ENCODE results near the gene KRTAP9-2.
"Not testable (repeated sequence)": the region's sequence is repeated elsewhere in the genome, so short reads cannot be mapped to it uniquely, and the experiment has no call there.

KRTAP9-2 gene

DNA sequence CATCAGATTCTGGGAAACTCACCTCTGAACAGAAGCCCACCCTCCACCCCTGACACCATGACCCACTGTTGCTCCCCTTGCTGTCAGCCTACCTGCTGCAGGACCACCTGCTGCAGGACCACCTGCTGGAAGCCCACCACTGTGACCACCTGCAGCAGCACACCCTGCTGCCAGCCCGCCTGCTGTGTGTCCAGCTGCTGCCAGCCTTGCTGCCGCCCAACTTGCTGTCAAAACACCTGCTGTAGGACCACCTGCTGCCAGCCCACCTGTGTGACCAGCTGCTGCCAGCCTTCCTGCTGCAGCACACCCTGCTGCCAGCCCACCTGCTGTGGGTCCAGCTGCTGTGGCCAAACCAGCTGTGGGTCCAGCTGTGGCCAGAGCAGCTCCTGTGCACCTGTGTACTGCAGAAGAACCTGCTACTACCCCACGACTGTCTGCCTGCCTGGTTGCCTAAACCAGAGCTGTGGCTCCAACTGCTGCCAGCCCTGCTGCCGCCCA, at the start of gene KRTAP9-2:
Gene KRTAP9-2, plus strand, starts transcription at position 51 of the 498 bp plus-strand sequence. Its CDS starts 7 bp downstream, at position 58.
- H3K4me1 ChIP-seq (ENCODE audit: control insufficient read depth, insufficient read depth, low read length); POLR2A ChIA-PET; H3K9me3 ChIP-seq (ENCODE audit: control insufficient read depth, insufficient read depth, low read depth, low read length); CTCF ChIA-PET; H3K4me3 ChIP-seq (ENCODE audit: low read depth, low read length); H3K27ac ChIP-seq (ENCODE audit: extremely low read depth, low read depth, low read length); H3K36me3 ChIP-seq (ENCODE audit: control insufficient read depth in 2 of 2, insufficient read depth in 1 of 2, low read length in 2 of 2): not testable (repeated sequence)
- 0 out of 2 replicates have a peak, but pooled peaks have one; percentile 47 for TF ChIP-seq SCRT1 (tag by site-specific recombination; IDR thresholded peaks at IDR 0.05; ENCODE audit: borderline replicate concordance)
- TF ChIP-seq ZIC2 (tag by site-specific recombination; IDR thresholded peaks at IDR 0.05), result peak; percentile 43

GRCh38 chr17:41176744-41177387, 49.6 kb upstream of the KRTAP9-2 start:
- Histone ChIP-seq H3K9me3 (ENCODE audit: control insufficient read depth, insufficient read depth, low read depth, low read length) (no peaks in the 10 kb centered on the region), H3K36me3 (ENCODE audit: control insufficient read depth in 2 of 2, insufficient read depth in 1 of 2, low read length in 2 of 2) (no peaks in the 10 kb centered on the region), H3K4me1 (ENCODE audit: control insufficient read depth, insufficient read depth, low read length) (no peaks in the 10 kb centered on the region), H3K27ac (ENCODE audit: extremely low read depth, low read depth, low read length) (no peak overlapping the region), H3K4me3 (ENCODE audit: low read depth, low read length) (no peak overlapping the region)
- ChIA-PET CTCF (interaction anchor here (0.6 kb wide), 1 partner anchor 473 kb away, joined by 4 read pairs; no protein-coding TSS in a partner anchor), POLR2A (no interaction called here)
- TF ChIP-seq ZNF76 (tag by site-specific recombination; IDR thresholded peaks at IDR 0.05; ENCODE audit: borderline replicate concordance, low read depth) (no peak), ZNF324 (tag by site-specific recombination; IDR thresholded peaks at IDR 0.05) (no peak), ZNF155 (tag by site-specific recombination; IDR thresholded peaks at IDR 0.05) (no peak), SP2 (tag by site-specific recombination; IDR thresholded peaks at IDR 0.05) (no peak), ZBTB44 (tag by site-specific recombination; IDR thresholded peaks at IDR 0.05) (no peak), ZNF623 (tag by site-specific recombination; IDR thresholded peaks at IDR 0.05) (no peak), ZNF24 (tag by site-specific recombination; IDR thresholded peaks at IDR 0.05) (no peak), ZNF610 (tag by site-specific recombination; IDR thresholded peaks at IDR 0.05; ENCODE audit: borderline replicate concordance) (no peak), ZNF629 (tag by site-specific recombination; IDR thresholded peaks at IDR 0.05) (no peak), ZNF560 (tag by site-specific recombination; IDR thresholded peaks at IDR 0.05; ENCODE audit: borderline replicate concordance) (no peak), ZNF621 (tag by site-specific recombination; IDR thresholded peaks at IDR 0.05) (no peak)
- TF ChIP-seq, protein P1, sequence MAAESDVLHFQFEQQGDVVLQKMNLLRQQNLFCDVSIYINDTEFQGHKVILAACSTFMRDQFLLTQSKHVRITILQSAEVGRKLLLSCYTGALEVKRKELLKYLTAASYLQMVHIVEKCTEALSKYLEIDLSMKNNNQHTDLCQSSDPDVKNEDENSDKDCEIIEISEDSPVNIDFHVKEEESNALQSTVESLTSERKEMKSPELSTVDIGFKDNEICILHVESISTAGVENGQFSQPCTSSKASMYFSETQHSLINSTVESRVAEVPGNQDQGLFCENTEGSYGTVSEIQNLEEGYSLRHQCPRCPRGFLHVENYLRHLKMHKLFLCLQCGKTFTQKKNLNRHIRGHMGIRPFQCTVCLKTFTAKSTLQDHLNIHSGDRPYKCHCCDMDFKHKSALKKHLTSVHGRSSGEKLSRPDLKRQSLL (tag by site-specific recombination; IDR thresholded peaks at IDR 0.05), result no peak

DNA sequence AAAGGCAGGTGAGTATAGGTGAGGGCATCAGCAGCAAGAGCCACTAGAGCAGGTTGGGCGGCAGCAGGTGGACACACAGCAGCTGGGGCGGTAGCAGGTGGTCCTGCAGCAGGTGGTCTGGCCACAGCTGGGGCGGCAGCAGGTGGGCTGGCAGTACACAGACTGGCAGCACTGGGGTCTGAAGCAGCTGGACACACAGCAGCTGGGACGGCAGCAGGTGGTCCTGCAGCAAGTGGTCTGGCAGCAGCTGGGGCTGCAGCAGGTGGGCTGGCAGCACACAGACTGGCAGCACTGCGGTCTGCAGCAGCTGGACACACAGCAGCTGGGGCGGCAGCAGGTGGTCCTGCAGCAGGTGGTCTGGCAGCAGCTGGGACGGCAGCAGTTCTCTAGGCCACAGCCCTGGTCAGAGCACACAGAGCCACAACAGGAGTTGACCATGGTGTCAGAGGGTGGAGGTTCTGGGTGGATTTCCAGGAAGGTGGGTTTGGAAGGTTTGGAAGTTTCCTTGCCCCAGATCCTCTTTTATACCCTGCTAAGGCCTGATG, 48.6 kb upstream of the KRTAP9-2 start, which contains the start of gene KRTAP4-2:
Gene KRTAP4-2, minus strand, starts transcription at position 495 of the 545 bp plus-strand sequence. Its CDS starts 57 bp downstream, at position 438.
- no peaks in the 10 kb centered on the region for H3K36me3 ChIP-seq (ENCODE audit: control insufficient read depth in 2 of 2, insufficient read depth in 1 of 2, low read length in 2 of 2)
- no peak within 1 kb of the TSS for H3K27ac ChIP-seq (ENCODE audit: extremely low read depth, low read depth, low read length)
- ChIA-PET POLR2A (no interaction called here), CTCF (interaction anchor here (0.6 to 1.4 kb wide), 3 partner anchors 11 to 472 kb away, joined by 4 to 5 read pairs (median 4); no protein-coding TSS in a partner anchor)
- no peaks in the 10 kb centered on the region for H3K4me1 ChIP-seq (ENCODE audit: control insufficient read depth, insufficient read depth, low read length)
- H3K9me3 ChIP-seq (ENCODE audit: control insufficient read depth, insufficient read depth, low read depth, low read length), result no peaks in the 10 kb centered on the region
- peak; percentile 88 for TF ChIP-seq ZIC2 (tag by site-specific recombination; IDR thresholded peaks at IDR 0.05)
- no peak for TF ChIP-seq PRDM10 (tag by site-specific recombination; IDR thresholded peaks at IDR 0.05)
- no peak for TF ChIP-seq ZNF518A (tag by site-specific recombination; conservative IDR thresholded peaks at IDR 0.05; ENCODE audit: low read depth)
- no peak within 1 kb of the TSS for H3K4me3 ChIP-seq (ENCODE audit: low read depth, low read length)
